ENCODE results near the gene SLC2A6.
"Not testable (repeated sequence)": the region's sequence is repeated elsewhere in the genome, so short reads cannot be mapped to it uniquely, and the experiment has no call there.

SLC2A6 gene

GRCh38 chr9:133459476-133460404 lies 19.2 kb downstream of the SLC2A6 start, which contains the start of gene CACFD1:
TSS of gene CACFD1 (plus strand) at chr9:133459978. CDS start at chr9:133460067, 89 bp downstream.
- peak; percentile 97 for DNase-seq

GRCh38 chr9:133458643-133459312 lies 20.1 kb downstream of the SLC2A6 start:
- no peak for DNase-seq

DNA sequence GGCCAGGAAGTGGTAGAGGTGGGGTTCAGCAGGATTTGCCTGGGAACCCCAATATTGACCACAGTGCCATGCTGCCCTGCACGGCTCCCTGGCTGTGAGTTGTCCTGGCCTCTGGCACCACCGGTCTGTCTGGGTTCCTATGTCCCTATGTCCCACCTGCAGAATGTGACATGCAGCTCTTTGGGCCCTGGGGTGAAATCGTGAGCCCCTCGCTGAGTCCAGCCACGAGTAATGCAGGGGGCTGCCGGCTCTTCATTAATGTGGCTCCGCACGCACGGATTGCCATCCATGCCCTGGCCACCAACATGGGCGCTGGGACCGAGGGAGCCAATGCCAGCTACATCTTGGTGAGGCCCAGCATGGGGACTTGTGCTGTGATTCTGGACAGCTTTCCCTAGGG lies 21.2 kb downstream of the SLC2A6 start:
- DNase-seq: no peak

GRCh38 chr9:133457233-133457632 lies 21.7 kb downstream of the SLC2A6 start:
- DNase-seq: no peak

GRCh38 chr9:133456409-133456808 lies 22.5 kb downstream of the SLC2A6 start:
- DNase-seq: no peak

DNA sequence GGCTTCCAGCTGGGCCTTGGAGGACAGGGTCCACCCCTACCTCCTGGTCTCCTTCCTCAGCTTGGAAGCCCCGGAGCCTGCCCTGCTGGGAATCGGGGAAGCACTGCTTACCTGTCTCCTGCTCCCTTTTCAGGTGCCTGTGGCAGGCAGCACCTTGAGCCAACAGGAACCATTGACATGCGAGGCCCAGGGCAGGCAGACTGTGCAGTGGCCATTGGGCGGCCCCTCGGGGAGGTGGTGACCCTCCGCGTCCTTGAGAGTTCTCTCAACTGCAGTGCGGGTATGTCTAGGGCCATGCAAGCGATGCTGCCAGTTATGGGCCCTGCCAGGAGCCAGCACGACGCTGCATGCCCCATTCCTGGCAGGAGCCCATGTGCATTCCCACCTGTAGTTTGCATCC lies 23.0 kb downstream of the SLC2A6 start:
- DNase-seq: no peak

- no peak for DNase-seq
Observed at GRCh38 chr9:133454943-133455673, 23.8 kb downstream of the SLC2A6 start.

DNA sequence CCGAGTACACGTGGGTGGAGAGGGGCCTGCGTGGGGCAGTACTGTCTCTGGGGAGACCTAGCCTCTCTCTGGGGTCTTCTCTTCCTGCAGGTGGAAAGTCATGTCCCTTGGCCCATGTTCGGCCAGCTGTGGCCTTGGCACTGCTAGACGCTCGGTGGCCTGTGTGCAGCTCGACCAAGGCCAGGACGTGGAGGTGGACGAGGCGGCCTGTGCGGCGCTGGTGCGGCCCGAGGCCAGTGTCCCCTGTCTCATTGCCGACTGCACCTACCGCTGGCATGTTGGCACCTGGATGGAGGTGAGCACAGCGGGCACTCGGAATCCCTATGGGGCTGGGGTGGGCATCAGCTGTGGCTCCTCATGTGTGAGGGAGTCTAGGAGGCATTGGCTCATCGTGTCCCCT lies 24.6 kb downstream of the SLC2A6 start:
- DNase-seq: no peak

DNA sequence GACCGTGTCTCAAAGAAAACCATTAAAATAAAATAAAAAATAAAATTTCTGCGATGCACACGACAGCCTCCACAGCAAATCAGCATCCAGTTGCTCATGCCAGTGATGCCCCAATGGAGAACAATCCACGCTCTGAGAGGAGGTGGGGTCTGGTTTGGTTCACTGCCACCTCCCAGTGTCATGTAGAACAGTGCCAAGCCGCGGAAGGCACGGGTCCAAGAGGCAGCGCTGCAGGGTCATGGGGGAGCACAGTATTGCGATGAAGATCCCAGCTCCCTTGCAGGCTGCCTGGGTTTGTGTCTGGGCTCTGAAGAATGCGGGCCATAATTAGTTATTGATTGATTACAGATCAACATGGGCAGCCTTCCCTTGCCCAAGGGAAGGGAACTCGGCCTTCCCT lies 25.2 kb downstream of the SLC2A6 start:
- no peak for DNase-seq

GRCh38 chr9:133452562-133452961 lies 26.3 kb downstream of the SLC2A6 start:
- DNase-seq: no peak

DNA sequence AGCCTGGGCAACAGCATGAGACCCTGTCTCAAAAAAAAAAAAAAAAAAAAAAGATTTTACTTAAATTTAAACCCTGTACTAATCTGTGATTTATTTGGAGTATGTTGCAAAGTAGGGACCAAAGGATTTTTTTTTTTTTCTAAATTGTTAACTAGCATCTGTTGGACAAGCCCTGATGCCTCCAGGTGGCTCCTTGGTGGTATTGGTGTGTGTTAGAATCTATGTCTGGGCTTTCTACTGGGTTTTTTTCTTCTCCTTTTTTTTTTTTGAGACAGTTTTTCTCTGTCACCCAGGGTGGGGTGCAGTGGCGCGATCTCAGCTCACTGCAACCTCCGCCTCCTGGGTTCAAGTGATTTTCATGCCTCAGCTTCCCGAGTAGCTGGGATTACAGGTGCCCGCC lies 27.0 kb downstream of the SLC2A6 start:
- not testable (repeated sequence) for DNase-seq

GRCh38 chr9:133449760-133450159 lies 29.1 kb downstream of the SLC2A6 start:
- no peak for DNase-seq

GRCh38 chr9:133448487-133448972 lies 30.4 kb downstream of the SLC2A6 start:
- DNase-seq: no peak

GRCh38 chr9:133445293-133445969 lies 33.5 kb downstream of the SLC2A6 start:
- no peak for DNase-seq

GRCh38 chr9:133443982-133444381 lies 34.9 kb downstream of the SLC2A6 start:
- no peak for DNase-seq

GRCh38 chr9:133443248-133443647 lies 35.7 kb downstream of the SLC2A6 start:
- DNase-seq: no peak

GRCh38 chr9:133441571-133441970 lies 37.3 kb downstream of the SLC2A6 start:
- no peak for DNase-seq

DNA sequence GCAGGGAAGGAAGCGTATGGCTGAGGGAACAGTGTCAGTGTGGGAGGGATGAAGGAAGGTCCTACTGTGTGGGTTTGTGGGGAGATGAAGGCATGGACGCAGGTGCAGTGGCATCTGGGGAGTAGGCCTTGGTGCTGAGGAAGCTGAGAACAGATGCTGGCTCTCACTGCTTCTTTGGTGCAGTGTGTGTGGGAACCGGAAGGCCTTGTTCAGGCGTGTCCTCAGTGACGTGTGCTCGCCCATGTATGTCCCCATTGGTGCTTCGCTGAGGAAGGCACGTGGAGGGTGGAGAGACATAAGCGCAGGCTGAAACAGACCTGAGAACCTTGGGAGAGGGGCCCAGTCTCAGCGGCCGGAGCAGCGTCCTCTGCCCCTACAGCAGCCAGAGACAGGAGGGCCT lies 38.0 kb downstream of the SLC2A6 start:
- no peak for DNase-seq

DNA sequence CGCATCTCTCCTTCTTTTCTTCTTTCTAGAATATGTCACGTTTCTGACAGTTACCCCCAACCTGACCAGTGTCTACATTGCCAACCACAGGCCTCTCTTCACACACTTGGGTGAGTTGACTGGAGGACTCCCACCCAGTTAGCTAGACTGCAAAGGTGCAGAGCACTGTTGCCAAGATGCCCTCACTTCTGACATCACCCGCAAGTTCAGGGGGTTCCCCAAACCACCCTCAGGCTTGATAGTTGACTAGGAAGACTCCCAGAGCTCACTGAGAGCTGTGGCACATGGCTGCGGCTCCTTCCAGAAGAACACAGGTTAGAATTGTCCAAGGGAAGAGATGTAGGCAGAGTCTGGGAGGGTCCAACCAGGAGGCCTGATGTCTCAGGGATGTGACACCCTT lies 39.6 kb downstream of the SLC2A6 start:
- no peak for DNase-seq

- DNase-seq: no peak
Observed at GRCh38 chr9:133437753-133438531, 41.0 kb downstream of the SLC2A6 start.

DNA sequence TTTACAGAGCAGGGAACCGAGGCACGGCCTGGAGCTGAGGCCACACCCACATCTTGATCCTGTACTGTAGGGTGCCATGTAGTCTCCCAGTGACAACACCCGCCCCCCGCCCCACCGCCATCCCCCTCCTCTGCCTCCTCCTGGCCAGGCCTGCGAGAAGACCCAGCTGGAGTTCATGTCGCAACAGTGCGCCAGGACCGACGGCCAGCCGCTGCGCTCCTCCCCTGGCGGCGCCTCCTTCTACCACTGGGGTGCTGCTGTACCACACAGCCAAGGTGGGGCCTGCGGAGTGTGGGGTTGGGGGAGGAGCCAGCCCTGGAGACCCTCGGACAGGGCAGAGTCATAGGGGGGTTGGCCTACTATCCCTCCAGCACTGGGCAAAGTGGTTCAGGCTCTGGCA lies 42.2 kb downstream of the SLC2A6 start:
- no peak for DNase-seq

DNA sequence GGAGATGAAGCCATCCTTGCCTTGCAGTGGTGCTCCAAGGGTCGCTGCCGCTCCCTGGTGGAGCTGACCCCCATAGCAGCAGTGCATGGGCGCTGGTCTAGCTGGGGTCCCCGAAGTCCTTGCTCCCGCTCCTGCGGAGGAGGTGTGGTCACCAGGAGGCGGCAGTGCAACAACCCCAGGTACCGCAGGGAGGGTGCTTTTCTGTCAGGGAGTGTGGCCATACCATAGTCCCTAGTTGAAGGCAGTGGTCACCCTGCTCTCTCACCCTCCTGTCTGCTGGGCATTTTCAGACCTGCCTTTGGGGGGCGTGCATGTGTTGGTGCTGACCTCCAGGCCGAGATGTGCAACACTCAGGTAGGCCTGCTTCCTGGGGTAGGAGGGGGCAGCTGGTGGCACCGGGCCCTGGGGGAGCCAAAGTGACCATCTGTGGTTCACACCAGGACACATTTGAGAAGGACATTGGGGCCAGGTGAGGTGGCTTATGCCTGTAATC lies 45.5 kb downstream of the SLC2A6 start:
- no peak for DNase-seq
